Right forelimb (tissue), 1 donor: ENCODE data around the gene LAMC2.

Experiments
- DNase-seq: peaks from one replicate; pipeline ENCODE4 v3.0.0-alpha.2; 2018

LAMC2 gene

DNA sequence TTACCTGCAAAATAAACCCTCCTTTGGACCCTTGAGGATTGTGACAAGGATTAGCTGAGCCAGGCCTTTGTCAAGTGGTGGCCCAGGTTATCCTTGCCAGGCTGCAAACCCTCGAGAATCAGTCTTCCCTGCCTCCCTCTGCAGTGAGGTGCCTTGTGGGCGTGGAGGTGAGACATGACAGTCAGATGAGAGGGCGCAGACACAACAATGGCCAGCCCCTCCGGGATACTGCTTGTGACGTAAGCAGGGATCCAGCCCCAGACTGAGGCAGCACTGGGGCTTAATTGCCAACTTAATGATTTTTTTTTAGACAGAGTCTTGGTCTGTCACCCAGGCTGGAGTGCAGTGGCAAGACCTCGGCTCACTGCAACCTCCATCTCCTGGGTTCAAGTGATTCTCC is 104.6 kb downstream of the LAMC2 start:
- no peak for DNase-seq

DNA sequence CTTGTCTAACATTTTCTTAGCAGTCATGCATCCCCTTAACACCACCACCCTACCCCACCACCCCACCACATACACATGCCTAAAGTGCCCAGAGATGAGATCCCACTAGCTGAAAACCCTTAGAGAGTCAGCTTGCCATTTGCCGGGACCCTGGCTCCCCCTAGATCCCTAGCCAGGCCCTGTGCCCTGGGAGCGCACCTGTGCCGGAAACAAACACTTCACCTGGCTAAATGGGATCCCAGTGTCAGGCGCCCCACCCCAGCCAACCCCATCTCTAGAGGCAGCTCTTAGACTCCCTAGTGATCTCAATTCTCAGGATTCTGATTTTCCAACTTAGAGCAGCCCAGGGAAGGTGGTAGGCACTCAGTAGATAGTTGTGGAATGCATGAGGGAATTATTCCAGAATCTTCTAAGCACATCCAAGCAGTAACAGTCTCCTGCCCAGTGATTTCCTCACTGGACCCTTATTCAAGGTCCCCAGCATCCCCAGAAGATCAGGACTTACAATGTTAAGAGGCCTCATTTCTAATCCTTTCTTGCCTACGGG is 105.2 kb downstream of the LAMC2 start:
- DNase-seq, result no peak

DNA sequence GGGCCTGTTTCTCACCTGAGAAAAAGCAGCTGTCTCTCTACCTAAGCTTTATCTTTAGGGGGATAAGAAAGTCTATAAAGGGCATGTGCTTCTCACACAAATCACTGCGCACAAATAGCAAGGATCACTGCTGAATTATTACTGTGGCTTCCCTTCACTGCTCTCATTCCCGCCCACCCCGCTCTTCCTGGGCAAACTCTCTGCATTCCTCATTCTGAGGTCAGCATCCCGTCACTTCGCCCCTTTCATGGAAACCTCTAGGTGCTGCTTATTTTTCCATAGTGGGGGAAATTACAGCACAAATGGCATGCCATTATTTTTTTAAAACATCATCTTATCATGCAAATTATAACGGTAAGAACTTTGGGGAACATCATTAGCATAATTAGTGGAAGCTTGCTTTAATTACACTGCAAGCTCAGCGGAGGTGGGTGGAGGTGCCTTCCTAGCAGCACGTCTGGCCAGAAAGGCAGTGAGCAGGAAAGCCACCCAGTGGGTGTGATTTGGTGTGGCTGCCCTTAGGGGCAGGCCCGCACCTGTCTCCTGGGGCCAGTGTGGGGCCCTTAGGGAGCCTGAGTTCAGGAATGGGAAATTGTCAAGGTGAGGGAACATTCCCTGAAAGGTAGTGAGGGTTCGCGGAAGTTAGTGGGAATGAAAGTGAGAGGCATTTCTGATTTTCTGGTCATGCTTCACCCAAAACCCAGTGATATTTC is 105.9 kb downstream of the LAMC2 start:
- DNase-seq, result peak; percentile 72

DNA sequence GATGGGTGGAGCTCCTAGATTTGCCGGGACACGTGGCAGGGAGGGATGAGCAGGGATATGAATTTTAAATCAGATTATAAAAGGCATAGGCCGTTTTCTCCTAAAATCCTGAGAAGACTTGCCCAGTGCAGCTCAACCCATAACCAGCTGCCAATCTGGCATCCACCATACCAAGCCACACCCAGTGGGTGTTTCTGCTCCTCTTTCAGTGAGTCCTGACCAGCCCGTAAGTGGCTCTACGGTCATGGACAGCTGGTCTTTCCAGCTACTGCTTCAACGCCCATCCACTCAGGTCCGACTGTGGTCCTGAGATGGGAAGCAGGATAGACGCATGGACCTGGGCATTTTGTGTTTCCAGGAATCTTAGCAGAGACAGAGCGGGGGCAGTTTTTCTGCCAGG is 107.2 kb downstream of the LAMC2 start:
- no peak for DNase-seq

DNA sequence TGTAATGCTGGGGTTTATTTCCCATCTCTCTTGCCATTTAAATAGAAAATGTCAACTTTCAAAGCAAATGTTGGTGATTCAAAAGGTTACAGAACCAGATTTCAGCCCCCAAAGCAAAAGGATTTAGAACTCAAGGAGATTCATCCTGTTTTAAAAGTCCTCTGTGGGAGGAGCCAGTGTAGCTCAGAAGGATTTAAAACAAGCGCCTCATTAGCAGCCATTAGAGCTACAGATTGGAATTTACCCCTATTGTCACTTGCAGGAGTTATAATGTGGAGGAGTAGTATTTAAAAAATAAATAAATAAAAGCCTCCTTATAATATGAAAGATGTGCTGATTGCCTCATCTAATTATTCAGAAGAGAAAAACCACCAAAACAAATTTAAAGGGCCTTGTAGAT is 107.8 kb downstream of the LAMC2 start:
- no peak for DNase-seq
